Muscle of leg (tissue), 11 donors: ENCODE results near the gene CDK13. TPM values are rescaled to one million over a fixed set of nuclear protein-coding genes. Genes with fewer than 3 reads are reported as not detected.

Source experiments
- DNase-seq: peaks from one replicate; pipeline ENCODE4 v3.0.0; 2013
- H3K27ac ChIP-seq: one replicate; pipeline ENCODE4 v1.5.1; 2013; ENCODE audit warnings: mild to moderate bottlenecking, low read length, control low read depth
- H3K27me3 ChIP-seq: one replicate; pipeline ENCODE4 v1.6.1; 2013; ENCODE audit warnings: low read length; ENCODE audit not compliant: control insufficient read depth, insufficient read depth
- H3K36me3 ChIP-seq: one replicate; pipeline ENCODE4 v1.6.1; 2013; ENCODE audit warnings: low read length; ENCODE audit not compliant: control insufficient read depth, insufficient read depth
- H3K4me1 ChIP-seq: one replicate; pipeline ENCODE4 v1.6.1; 2013; ENCODE audit warnings: low read length; ENCODE audit not compliant: control insufficient read depth, insufficient read depth
- H3K4me3 ChIP-seq: one replicate; pipeline ENCODE4 v1.5.1; 2013; ENCODE audit warnings: low read length, control low read depth
- H3K9me3 ChIP-seq: replicated peaks from 2 replicates; pipeline ENCODE4 v1.6.1; 2013; ENCODE audit warnings: low read depth, low read length; ENCODE audit not compliant: control insufficient read depth
- WGBS: methylation state at CpG from one replicate; pipeline ENCODE4 v1.1.5; 2013; ENCODE audit warnings: missing lambda C conversion rate; ENCODE audit not compliant: insufficient coverage; 5-methylcytosine and 5-hydroxymethylcytosine counted together
- polyA plus RNA-seq, 8 donors: library from polyadenylated mRNA; unstranded; fragments of 120-200 nt; gene quantifications; one replicate each; pipeline versions ENCODE4 v1.2.1 to v1.2.3, GENCODE V29; 2013; ENCODE audit warnings: inconsistent platforms in 1 of 8, low replicate concordance in 1 of 8; ENCODE audit not compliant: insufficient read length in 8 of 8, insufficient read depth in 1 of 8
- total RNA-seq: library from RNA; stranded (reverse); fragments of 120-200 nt; gene quantifications from one replicate; pipeline ENCODE4 v1.2.4, GENCODE V29; 2013

CDK13 gene
- total and polyA plus RNA-seq, 9 donors, result 32.3 to 52.8 (median 34.1) TPM

DNA sequence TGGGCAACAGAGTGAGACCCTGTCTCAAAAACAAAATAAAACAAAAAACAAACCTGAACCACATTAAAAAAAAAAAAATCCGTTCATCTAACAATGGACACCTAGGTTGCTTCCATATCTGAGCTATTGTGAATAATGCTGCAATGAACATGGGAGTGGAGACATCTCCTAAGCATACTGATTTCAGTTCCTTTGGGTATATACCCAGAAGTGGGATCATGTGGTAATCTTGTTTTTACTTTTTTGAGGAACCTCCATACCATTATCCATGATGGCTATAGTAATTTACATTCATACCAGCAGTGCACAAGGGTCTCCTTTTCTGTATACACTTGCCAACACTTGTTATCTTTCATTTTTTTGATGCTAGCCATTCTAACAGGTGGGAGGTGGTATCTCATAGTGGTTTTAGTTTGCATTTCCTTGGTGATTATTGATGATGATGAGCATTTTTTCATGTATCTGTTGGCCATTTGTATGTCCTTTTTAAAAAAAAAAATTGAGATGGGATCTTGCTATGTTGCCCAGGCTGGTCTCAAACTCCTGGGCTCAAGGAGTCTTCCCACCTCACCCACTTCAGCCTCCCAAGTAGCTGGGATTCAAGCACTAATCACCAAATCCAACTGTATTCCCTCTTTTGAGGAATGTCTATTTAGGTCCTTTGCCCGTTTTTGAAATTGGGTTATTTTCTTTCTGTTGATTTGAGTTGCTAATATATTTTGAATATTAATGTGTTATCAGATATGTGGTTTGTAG lies 17.5 kb downstream of the CDK13 start:
- no peaks in the 10 kb centered on the region for H3K36me3 ChIP-seq
- H3K27ac ChIP-seq, result no peak overlapping the region
- no peaks in the 10 kb centered on the region for H3K4me1 ChIP-seq
- H3K4me3 ChIP-seq, result no peak overlapping the region
- no peaks in the 10 kb centered on the region for H3K27me3 ChIP-seq
- no CpG with 5 or more reads among the region's 2 CpGs for WGBS
- DNase-seq, result no peak
- no peaks in the 10 kb centered on the region for H3K9me3 ChIP-seq

DNA sequence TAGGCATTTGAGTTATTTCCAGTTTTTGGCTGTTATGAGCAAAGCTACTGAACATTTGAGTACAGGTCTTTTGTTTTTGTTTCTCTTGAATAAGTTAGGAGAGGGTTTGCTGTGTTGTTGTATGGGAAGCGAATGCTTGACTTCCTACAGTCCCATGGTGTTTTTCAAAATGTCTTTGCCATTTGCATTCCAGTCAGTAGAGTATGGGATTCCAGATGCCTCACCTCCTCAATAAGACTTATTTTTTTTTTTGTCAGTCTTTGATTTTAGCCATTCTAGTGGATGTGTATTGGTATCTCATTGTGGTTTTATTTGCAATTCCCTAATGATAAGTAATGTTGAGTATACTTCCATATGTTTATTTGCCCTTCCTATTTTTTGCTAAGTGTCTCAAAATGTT lies 19.4 kb downstream of the CDK13 start:
- Histone ChIP-seq H3K36me3 (no peaks in the 10 kb centered on the region), H3K27ac (no peak overlapping the region), H3K9me3 (no peaks in the 10 kb centered on the region), H3K4me3 (no peak overlapping the region), H3K4me1 (no peaks in the 10 kb centered on the region), H3K27me3 (no peaks in the 10 kb centered on the region)
- DNase-seq, result no peak
- no CpG with 5 or more reads among the region's 1 CpG for WGBS

- no peaks in the 10 kb centered on the region for H3K4me1 ChIP-seq
Measured at GRCh38 chr7:39971924-39972323, 21.9 kb downstream of the CDK13 start.

GRCh38 chr7:39973801-39974200 lies 23.7 kb downstream of the CDK13 start:
- no peak overlapping the region for H3K4me3 ChIP-seq
- no peaks in the 10 kb centered on the region for H3K4me1 ChIP-seq

More at GRCh38 chr7:39971924-39972323, 21.9 kb downstream of the CDK13 start:
- no peak overlapping the region for H3K4me3 ChIP-seq
- no peaks in the 10 kb centered on the region for H3K9me3 ChIP-seq
- WGBS, result no CpG with 5 or more reads among the region's 3 CpGs
- no peaks in the 10 kb centered on the region for H3K36me3 ChIP-seq
- H3K27me3 ChIP-seq, result no peaks in the 10 kb centered on the region
- no peak for DNase-seq
- H3K27ac ChIP-seq, result no peak overlapping the region

DNA sequence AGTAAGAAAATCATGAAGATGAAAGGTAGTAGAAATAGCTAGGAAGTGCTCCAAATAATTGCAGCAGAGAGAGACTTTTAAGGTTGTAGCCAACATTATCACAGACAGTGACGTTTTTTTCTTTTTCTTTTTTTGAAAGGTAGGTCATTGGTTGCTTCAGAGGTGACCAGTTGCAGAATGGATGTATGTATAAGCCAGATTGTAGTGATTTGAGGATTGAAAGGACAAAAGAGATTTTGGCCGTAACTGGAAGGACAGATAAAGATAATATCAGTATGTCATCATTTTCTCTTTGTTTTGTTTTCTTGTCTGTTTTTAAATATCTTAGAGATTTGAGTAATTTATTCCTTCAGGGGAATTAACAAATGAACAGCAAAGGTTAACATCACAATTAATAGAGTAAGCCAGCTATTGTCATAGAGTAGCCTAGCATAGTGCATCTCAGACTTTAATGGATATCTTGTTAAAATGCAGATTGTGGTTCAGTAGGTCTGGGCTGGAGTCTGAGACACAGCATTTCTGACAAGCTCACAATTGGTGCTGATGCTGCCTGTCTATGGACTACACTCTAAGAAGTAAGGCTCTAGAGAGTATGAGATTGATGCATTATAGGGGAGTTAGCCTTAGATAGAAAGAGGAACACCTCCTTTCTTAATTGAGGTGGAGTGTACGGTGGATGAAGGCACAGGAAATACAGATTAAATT lies 28.3 kb downstream of the CDK13 start:
- Histone ChIP-seq H3K27me3 (no peaks in the 10 kb centered on the region), H3K36me3 (no peaks in the 10 kb centered on the region), H3K4me1 (no peaks in the 10 kb centered on the region), H3K4me3 (no peak overlapping the region), H3K27ac (no peak overlapping the region), H3K9me3 (no peaks in the 10 kb centered on the region)
- 86% methylated on average over 1 of the region's 3 CpGs for WGBS
- DNase-seq, result no peak

More at GRCh38 chr7:39973801-39974200, 23.7 kb downstream of the CDK13 start:
- no peaks in the 10 kb centered on the region for H3K36me3 ChIP-seq
- no peaks in the 10 kb centered on the region for H3K9me3 ChIP-seq
- no CpG with 5 or more reads among the region's 2 CpGs for WGBS
- no peak overlapping the region for H3K27ac ChIP-seq
- H3K27me3 ChIP-seq, result no peaks in the 10 kb centered on the region
- no peak for DNase-seq

DNA sequence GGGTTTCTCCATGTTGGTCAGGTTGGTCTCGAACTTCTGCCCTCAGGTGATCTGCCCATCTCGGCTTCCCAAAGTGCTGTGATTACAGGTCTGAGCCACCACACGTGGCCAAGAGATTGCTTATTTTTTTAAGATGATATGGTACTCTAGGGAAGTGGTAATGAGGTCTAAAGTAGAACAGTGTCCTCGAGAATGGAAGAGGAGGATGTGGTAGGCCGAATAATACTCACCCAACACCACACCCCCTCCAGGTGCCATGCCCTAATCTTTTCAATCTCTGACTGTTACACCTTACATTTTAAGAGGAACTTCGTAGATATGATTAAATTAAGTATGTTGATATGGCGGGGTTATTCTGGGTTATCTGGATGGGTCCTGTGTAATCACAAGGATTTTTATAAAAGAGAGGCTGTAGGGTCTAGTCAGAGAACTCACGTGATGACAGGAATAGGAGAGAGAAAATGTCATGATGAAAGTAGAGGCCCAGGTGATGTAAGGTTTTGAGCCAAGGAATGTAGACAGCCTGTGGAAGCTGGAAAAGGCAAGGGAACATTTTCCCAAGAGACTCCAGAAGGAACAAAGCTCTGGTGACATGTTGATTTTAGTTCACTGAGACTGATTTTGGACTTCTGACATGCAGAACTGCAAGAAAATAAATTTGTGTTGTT lies 29.5 kb downstream of the CDK13 start:
- Histone ChIP-seq H3K36me3 (no peaks in the 10 kb centered on the region), H3K27ac (no peak overlapping the region), H3K27me3 (no peaks in the 10 kb centered on the region), H3K4me3 (no peak overlapping the region), H3K4me1 (no peaks in the 10 kb centered on the region), H3K9me3 (no peaks in the 10 kb centered on the region)
- WGBS, result 91% methylated on average over 4 of the region's 8 CpGs
- DNase-seq, result no peak

- Histone ChIP-seq H3K4me3 (no peak overlapping the region), H3K4me1 (no peaks in the 10 kb centered on the region), H3K36me3 (no peaks in the 10 kb centered on the region), H3K27me3 (no peaks in the 10 kb centered on the region), H3K27ac (no peak overlapping the region), H3K9me3 (no peaks in the 10 kb centered on the region)
- no peak for DNase-seq
- WGBS, result 75% methylated on average over 2 of the region's 4 CpGs
Measured at GRCh38 chr7:39985398-39985918, 35.4 kb downstream of the CDK13 start.

DNA sequence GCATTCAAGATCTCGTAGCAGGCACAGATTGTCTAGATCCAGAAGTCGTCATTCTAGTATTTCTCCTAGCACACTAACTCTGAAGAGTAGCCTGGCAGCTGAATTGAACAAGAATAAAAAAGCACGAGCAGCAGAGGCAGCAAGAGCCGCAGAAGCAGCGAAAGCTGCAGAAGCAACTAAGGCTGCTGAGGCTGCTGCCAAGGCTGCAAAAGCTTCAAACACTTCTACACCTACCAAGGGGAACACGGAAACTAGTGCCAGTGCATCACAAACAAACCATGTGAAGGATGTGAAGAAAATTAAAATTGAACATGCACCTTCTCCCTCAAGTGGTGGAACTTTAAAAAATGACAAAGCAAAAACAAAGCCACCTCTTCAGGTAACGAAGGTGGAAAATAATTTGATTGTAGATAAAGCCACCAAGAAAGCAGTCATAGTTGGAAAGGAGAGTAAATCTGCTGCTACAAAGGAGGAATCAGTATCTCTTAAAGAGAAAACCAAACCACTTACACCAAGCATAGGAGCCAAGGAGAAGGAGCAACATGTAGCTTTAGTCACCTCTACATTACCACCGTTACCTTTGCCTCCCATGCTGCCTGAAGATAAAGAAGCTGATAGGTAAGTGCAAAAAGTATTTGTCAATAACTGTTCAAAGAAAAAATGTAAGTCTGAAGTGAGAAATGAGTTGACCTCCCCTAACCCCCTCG lies 37.7 kb downstream of the CDK13 start:
- H3K27ac ChIP-seq, result no peak overlapping the region
- DNase-seq, result no peak
- WGBS, result no CpG with 5 or more reads among the region's 9 CpGs
- no peaks in the 10 kb centered on the region for H3K4me1 ChIP-seq
- peaks cover 6% of the 10 kb centered on the region for H3K36me3 ChIP-seq
- H3K27me3 ChIP-seq, result no peaks in the 10 kb centered on the region
- no peak overlapping the region for H3K4me3 ChIP-seq
- H3K9me3 ChIP-seq, result no peaks in the 10 kb centered on the region

DNA sequence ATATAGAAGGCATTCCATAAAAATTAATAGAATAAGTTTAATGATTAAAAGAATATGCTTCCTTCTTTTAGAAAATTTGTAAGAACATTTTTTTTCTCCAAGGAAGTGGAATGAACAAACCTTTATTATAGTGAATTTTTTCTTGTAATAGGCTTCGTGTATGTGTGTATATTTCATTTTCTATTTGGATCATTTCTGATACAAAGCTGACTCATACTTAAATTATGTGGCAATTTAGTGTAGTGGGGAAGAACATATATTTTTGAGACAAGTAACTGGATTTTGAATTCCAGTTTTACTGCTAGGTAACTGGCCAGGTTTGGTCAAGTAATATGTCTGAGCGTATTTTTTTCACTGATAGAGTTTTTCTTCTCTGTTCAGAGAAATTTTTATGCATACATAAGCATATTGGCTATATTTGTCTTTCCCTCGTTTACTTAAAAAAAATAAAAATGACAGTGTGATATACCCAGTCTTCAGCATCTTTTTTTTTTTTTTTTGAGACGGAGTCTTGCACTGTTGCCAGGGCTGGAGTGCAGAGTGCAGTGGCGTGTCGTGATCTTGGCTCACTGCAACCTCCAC lies 50.8 kb downstream of the CDK13 start:
- Histone ChIP-seq H3K27ac (no peak overlapping the region), H3K36me3 (peaks cover 11% of the 10 kb centered on the region), H3K27me3 (no peaks in the 10 kb centered on the region), H3K9me3 (no peaks in the 10 kb centered on the region), H3K4me1 (no peaks in the 10 kb centered on the region), H3K4me3 (no peak overlapping the region)
- no CpG with 5 or more reads among the region's 6 CpGs for WGBS
- DNase-seq, result no peak
